NCI-H748 (cell line): ENCODE measurements around the gene RHEB.
"Not testable (repeated sequence)": the region's sequence is repeated elsewhere in the genome, so short reads cannot be mapped to it uniquely, and the experiment has no call there.

Experiments used
- DNase-seq: peaks from one replicate; lab custom pipeline; 2025; ENCODE audit not compliant: unreplicated experiment; lab: John Stamatoyannopoulos, UW

RHEB gene

DNA sequence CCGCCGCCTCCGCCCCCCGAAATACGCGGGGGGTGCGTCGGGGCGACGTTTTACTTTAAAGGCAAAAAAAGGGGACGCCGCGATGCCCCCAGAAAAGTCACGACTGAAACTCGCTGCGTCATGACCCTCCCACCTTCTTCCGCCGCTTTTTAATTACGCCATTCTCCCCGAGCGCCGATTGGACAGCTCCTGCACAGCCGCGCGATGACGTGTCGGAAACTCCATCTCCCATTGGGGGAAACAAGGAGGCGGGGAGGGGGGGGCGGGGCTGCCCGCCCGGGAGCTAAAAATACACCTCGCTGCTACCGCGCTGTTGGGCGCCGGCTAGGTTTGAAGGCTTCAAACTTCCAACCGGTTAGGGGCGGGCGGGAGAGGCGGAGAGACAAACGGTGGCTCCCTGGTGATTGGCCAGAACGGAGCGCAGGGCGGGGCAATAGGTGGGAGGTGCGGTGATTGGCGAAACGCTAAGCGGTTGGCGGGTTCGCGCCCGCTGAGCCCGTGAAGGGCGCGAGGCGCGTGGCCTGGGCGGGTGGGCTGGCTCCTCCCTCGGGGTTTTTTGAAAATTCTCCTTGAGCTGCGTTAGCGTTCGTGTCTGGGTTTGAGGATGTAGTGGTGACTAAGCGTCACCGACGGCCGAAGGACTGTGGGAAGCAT lies at the start of gene RHEB:
RHEB (minus strand) TSS at position 131 of the 654 bp plus-strand sequence. CDS start 384 bp downstream, outside the sequence.
- peak; percentile 99 for DNase-seq

DNA sequence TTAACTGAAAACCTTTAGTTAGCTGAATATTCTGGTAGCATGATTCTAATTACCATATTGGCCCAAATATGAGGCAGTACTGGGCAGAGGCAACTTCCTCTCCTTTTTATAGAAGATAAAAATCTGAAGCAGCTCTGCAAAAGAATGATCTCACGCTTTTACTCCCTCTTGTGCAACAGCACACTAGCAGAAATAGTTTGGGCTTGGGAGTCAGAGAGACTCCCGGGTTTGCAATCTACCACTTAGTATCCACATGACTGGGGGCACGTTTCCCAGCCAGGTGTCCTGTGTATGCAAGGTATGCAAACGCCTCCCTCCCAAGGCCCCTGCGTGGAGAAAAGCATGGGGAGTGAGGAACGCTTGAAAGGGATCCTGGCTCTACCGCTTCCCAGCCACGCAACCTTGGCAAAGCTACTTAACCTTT lies 47.2 kb upstream of the RHEB start:
- DNase-seq = no peak

- DNase-seq = no peak
Measured at GRCh38 chr7:151565541-151565940, 45.8 kb upstream of the RHEB start.

- no peak for DNase-seq
Measured at GRCh38 chr7:151560243-151560642, 40.5 kb upstream of the RHEB start.

DNA sequence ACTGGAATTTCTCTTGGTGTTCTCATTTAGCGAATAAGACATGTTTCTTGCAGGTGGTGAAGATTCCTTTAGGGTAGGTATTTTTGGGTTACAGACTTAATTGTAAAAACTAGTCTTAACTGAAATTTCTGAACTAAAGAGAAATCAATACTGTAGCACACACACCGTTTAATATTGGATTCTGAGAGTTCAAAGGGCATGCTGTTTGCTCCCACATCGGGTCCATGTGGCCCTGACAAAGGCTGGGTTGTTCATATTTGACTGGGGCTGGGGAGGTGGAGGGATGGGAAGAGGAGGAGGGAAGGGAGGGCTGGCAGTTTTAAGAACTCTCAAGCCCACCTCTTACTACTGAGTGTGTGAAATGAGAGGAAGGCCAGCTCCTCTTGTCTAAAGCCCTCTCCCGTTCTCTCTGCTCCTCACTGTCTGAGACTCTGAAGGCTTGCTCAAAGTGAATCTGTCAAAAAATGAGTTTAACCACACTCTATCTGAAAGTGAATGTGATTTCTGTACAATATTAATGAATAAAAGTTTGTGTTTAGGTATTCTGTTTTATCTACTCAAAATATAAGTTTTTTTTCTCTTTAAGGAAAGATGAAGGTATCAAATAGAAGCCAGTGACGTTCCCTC lies 40.0 kb upstream of the RHEB start:
- no peak for DNase-seq

- no peak for DNase-seq
Measured at GRCh38 chr7:151558575-151558974, 38.9 kb upstream of the RHEB start.

- DNase-seq = no peak
Measured at GRCh38 chr7:151556592-151556991, 36.9 kb upstream of the RHEB start.

DNA sequence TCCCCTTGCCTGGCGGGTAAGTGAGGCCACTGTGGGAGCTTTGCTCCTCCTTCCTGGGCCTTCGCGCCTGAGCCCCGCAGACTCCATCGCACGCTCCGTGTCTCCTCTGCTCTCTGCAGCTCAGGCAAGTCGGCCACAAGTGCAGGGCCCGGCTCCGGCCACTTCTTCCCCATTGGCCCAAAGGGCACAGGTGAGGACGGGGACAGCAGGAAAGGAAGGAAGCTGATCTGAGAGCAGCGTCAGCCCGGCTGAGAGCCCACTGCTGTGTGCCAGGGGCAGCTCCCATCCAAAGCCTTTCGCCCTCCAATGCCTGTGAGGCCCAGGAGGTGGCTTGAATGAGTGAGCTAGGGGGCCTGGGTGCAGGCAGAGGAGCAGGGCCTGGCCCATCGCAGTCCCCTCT lies 33.7 kb upstream of the RHEB start:
- DNase-seq = no peak

DNA sequence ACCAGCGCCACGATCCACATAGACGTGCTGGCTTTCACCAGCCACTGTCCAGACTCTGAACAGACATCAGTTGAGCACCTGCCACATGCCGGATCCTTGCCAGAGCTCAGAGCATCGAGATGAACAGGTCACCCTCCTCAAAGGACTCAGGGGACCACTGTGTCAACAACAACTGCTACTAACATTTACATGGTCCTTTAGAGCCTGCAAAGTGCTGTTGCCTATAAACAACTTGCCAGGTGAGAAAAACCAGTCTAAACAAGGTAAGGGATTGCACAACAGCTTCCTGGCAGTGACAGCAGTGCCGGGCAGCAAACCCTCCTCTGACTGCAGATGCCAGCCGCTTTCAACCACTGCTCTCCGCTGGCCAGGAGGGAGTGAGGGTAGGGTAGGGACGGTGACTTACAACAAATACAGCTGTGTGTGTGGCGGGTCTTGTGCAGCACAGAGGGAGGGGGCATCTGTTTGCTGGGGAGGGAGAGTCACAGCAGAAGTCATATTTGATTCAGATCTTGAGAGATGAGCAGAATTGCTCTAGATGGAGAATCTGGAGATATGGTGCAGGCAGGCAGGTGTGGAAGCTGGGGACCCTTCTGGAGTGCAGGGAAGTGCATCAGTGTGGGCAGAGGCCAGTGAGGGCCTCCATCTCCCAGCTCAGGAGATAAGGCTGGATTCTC lies 32.8 kb upstream of the RHEB start:
- peak; percentile 90 for DNase-seq

GRCh38 chr7:151551820-151552219 lies 32.1 kb upstream of the RHEB start:
- no peak for DNase-seq

- no peak for DNase-seq
Measured at GRCh38 chr7:151550656-151551286, 31.1 kb upstream of the RHEB start.

DNA sequence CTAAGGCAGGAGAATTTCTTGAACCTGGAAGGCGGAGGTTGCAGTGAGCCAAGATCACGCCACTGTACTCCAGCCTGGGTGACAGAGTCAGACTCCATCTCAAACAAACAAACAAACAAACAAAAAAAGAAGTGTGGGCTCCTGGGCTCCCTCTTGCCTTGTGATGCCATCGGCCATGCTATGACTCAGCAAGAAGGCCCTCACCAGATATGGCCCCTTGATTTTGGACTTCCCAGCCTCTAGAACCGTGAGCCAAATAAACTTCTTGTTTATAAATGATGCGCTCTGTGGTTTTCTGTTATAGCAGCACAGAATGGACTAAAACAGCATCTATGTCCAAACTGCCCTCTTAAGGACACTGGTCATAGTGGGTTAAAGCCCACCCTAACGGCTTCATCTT lies 29.9 kb upstream of the RHEB start:
- no peak for DNase-seq

GRCh38 chr7:151549083-151549482 lies 29.4 kb upstream of the RHEB start:
- DNase-seq = no peak

- DNase-seq = no peak
Measured at GRCh38 chr7:151544183-151544582, 24.5 kb upstream of the RHEB start.

- DNase-seq = no peak
Measured at GRCh38 chr7:151542606-151543130, 23.0 kb upstream of the RHEB start.

GRCh38 chr7:151541709-151542499 lies 22.2 kb upstream of the RHEB start:
- no peak for DNase-seq

- DNase-seq = no peak
Measured at GRCh38 chr7:151540146-151540545, 20.5 kb upstream of the RHEB start.

DNA sequence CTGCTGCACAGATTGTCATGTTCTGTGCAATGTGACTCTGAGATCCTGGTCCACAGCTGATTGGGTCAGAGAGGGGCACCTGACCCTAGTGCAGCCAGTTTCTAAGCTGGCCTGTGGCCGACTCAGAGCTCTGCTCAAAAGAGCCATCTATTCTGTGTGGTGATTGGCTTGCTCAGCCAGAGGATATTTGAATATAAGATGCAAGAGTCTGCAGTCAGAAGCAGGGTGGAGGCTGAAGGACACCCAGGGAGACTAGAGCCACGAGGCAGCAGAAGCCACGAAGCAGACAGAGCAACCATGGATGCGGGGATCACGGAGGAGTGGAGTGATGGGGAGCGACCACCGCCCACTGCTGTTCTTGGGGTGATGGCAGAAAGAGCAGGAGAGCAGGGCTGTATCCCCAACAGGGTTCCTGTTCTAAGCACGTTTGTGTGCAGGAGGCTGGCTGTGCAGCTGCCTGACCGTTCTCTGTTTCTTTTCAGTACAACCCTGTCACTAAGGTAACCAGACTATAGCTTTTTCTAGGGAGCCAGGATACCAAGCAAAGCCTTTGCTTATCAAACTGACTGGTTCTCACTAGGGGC lies 19.5 kb upstream of the RHEB start:
- DNase-seq = peak; percentile 64

- DNase-seq = no peak
Measured at GRCh38 chr7:151537818-151538561, 18.3 kb upstream of the RHEB start.

DNA sequence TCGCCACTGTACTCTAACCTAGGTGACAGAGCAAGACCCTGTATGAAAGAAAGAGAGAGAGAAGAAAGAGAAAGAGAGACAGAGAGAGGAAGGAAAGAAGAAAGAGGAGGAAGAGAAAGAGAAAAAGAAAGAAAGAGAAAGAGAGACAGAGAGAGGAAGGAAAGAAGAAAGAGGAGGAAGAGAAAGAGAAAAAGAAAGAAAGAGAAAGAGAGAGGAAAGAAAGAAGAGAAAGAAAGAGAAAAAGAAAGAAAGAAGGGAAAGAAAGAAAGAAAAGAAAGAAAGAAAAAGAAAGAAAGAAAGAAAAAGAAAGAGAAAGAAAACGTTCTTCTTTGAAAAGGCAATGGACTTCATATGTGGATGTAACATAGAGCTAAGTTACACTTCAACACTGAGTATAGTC lies 16.5 kb upstream of the RHEB start:
- not testable (repeated sequence) for DNase-seq
